Measurements from ENCODE around the gene WASHC4.

- TF ChIP-seq CTCF (IDR thresholded peaks at IDR 0.05 in 2 of 3, conservative IDR thresholded peaks at IDR 0.05 in 1 of 3; ENCODE audit: control insufficient read depth in 2 of 3, extremely low read depth in 1 of 3, insufficient read depth in 1 of 3, low read depth in 3 of 3, low read length in 3 of 3), result no peak
- TF ChIP-seq, protein P1, sequence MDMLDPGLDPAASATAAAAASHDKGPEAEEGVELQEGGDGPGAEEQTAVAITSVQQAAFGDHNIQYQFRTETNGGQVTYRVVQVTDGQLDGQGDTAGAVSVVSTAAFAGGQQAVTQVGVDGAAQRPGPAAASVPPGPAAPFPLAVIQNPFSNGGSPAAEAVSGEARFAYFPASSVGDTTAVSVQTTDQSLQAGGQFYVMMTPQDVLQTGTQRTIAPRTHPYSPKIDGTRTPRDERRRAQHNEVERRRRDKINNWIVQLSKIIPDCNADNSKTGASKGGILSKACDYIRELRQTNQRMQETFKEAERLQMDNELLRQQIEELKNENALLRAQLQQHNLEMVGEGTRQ (IDR thresholded peaks at IDR 0.05; ENCODE audit: borderline replicate concordance, low read depth, low read length), result no peak
- no peak for TF ChIP-seq PML (IDR thresholded peaks at IDR 0.05; ENCODE audit: low read length)
- TF ChIP-seq, protein P2, sequence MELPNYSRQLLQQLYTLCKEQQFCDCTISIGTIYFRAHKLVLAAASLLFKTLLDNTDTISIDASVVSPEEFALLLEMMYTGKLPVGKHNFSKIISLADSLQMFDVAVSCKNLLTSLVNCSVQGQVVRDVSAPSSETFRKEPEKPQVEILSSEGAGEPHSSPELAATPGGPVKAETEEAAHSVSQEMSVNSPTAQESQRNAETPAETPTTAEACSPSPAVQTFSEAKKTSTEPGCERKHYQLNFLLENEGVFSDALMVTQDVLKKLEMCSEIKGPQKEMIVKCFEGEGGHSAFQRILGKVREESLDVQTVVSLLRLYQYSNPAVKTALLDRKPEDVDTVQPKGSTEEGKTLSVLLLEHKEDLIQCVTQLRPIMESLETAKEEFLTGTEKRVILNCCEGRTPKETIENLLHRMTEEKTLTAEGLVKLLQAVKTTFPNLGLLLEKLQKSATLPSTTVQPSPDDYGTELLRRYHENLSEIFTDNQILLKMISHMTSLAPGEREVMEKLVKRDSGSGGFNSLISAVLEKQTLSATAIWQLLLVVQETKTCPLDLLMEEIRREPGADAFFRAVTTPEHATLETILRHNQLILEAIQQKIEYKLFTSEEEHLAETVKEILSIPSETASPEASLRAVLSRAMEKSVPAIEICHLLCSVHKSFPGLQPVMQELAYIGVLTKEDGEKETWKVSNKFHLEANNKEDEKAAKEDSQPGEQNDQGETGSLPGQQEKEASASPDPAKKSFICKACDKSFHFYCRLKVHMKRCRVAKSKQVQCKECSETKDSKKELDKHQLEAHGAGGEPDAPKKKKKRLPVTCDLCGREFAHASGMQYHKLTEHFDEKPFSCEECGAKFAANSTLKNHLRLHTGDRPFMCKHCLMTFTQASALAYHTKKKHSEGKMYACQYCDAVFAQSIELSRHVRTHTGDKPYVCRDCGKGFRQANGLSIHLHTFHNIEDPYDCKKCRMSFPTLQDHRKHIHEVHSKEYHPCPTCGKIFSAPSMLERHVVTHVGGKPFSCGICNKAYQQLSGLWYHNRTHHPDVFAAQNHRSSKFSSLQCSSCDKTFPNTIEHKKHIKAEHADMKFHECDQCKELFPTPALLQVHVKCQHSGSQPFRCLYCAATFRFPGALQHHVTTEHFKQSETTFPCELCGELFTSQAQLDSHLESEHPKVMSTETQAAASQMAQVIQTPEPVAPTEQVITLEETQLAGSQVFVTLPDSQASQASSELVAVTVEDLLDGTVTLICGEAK (IDR thresholded peaks at IDR 0.05; ENCODE audit: borderline replicate concordance), result no peak
- TF ChIP-seq DPF2 (IDR thresholded peaks at IDR 0.05), result no peak
Measured at GRCh38 chr12:105113094-105113493, 5.6 kb downstream of the WASHC4 start.
